Fibroblast of the aortic adventitia (primary cell): ENCODE results near the gene COL13A1. TPM values are rescaled to one million over a fixed set of nuclear protein-coding genes. Genes with fewer than 3 reads are reported as not detected.

ENCODE experiments used
- DNase-seq: peaks from one replicate; pipeline ENCODE4 v3.0.0-alpha.2; 2010; ENCODE audit warnings: low read depth
- H3K4me3 ChIP-seq: 2 replicates; pipeline ENCODE4 v1.5.1; 2011; ENCODE audit warnings: low read depth, mild to moderate bottlenecking, control low read depth, low read length, moderate library complexity
- total RNA-seq: library from RNA; depleted of rRNA; stranded (reverse); fragments of >200 nt; gene quantifications from 2 replicates; pipeline ENCODE4 v1.2.3, GENCODE V29; 2012; ENCODE audit warnings: low replicate concordance
- TF ChIP-seq, protein P1 (sequence below): IDR thresholded peaks from 2 replicates; pipeline ENCODE4 v1.5.1; 2011; ENCODE audit warnings: mild to moderate bottlenecking, low read length, control low read depth, inconsistent platforms; ENCODE audit not compliant: insufficient read depth

COL13A1 gene
- total RNA-seq, 1 donor, result 10.7 TPM

DNA sequence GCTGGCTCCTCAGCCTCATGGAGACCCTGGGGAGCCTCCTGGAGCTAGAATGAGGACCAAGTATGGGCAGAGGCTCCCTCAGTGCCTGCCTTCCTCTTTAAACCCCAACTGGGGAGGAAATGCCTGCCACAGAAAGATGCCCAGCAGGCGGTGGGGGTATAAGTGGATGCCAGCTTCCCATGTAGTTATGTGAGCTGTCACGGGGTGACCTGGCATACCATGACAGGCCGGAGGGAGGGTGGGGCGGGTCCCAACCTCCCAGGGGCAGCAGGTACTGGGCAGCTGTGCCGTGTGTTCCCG, 35.0 kb downstream of the COL13A1 start:
- TF ChIP-seq, protein P1, sequence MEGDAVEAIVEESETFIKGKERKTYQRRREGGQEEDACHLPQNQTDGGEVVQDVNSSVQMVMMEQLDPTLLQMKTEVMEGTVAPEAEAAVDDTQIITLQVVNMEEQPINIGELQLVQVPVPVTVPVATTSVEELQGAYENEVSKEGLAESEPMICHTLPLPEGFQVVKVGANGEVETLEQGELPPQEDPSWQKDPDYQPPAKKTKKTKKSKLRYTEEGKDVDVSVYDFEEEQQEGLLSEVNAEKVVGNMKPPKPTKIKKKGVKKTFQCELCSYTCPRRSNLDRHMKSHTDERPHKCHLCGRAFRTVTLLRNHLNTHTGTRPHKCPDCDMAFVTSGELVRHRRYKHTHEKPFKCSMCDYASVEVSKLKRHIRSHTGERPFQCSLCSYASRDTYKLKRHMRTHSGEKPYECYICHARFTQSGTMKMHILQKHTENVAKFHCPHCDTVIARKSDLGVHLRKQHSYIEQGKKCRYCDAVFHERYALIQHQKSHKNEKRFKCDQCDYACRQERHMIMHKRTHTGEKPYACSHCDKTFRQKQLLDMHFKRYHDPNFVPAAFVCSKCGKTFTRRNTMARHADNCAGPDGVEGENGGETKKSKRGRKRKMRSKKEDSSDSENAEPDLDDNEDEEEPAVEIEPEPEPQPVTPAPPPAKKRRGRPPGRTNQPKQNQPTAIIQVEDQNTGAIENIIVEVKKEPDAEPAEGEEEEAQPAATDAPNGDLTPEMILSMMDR, result no peak
- DNase-seq, result no peak
- H3K4me3 ChIP-seq, result no peak overlapping the region

DNA sequence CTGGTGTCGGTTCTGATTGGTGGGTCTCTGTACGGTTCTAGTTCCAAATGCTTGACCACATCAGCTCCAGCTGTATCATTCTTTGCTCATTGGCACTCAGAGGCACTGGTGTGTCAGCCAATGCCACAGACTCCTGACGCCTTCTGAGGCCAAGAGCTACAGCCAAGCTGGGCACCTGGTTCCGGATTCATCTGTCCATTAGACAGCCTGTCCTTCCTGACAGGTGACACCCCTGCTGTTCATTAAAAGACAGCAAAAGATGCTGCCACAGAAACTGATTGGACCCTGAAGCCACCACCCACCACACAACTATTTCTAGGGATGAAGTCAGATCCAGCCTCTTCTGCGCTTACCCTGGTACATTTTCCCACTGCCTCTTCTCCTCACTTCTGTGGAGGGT, 35.6 kb downstream of the COL13A1 start:
- no peak overlapping the region for H3K4me3 ChIP-seq
- TF ChIP-seq, protein P1, result no peak
- DNase-seq, result no peak

DNA sequence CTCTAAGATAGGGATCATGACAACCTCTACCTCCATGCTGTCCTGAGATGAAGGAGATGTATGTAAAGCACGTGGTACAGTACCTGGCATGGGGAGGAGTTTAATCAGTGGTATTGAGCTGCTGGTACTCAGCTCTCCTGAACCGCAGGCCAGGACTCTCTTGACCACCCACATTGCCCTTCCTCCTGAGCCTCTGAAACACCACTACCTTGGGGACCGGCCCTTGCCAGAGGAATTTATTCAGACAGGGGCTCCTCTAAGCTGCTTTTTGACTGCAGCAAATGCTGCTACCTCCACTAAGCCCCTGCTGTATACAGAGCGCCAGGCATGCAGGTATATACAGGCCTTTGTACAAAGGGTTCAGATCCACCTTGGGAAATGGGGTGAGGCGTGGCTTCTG, 36.7 kb downstream of the COL13A1 start:
- no peak for DNase-seq
- TF ChIP-seq, protein P1, result no peak
- no peak overlapping the region for H3K4me3 ChIP-seq

DNA sequence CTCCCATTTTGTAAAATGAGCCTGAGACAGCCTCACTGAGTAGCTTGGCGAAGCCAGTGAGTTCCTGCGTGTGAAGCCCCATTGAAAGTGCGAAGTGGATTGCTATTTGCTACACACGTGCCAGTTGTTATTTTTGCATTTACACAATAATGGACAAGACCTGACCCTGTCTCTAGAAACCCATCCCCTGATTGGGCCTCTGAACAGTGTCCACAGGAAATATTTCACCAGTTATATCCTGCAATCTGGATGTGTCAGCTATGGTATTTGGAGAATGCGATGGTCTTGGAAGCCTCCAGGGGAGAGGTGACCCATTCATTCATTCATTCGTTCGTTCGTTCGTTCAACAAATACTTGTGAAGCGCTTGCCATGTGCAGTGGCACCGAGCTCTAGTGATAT, 37.1 kb downstream of the COL13A1 start:
- DNase-seq, result no peak
- TF ChIP-seq, protein P1, result no peak
- H3K4me3 ChIP-seq, result no peak overlapping the region

DNA sequence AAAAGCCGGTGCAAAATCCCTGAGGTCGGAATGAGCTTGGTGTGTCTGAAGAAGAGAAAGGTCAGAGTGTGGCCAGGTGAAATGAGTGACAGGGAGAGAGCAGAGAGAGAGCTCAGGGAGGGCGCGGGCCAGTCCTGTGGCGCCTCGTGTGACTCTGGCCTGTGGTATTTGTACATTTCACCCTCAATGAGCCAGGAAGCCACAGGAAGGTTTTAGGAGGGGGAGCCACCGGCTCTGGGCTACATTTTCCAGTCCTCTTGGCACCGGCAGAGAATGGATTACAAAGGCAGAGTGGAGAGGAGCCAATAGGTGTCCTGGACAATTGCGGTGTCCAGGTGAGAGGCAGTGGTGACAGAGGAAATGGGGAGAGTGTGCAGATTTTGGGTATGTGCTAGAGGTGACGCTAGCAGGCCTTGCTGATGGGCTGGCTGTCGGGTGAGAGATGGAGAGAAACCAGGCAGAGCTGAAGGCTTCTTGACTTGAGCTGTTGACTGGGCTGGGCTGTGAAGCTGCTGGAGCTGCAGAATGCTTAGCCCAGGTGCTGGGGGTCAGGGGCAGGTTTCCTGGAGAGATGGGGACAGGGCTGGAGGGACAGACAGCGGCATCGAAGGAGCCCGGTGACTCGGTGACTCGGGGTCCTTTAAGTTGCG, 38.1 kb downstream of the COL13A1 start:
- DNase-seq, result no peak
- TF ChIP-seq, protein P1, result no peak
- H3K4me3 ChIP-seq, result no peak overlapping the region

DNA sequence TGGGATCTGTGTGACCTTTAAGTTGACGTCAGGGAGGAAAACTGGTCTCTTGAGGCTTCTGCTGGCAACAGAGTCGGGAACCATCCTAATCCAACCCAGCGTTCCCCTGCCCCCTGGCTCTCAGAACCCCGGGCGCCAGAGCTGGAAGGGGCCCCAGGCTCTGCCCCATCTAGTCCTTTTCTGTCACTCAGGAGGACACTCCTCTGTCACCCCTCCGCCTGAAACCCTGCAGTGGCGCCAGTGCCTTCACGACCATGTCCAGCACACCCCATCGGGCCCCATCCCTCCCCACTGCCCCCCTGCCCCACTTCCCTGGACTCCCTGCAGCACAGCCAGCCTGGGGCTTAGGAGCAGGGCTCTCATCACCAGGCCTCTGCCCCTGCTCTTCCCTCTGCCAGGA, 39.1 kb downstream of the COL13A1 start:
- DNase-seq, result no peak
- TF ChIP-seq, protein P1, result no peak
- no peak overlapping the region for H3K4me3 ChIP-seq

DNA sequence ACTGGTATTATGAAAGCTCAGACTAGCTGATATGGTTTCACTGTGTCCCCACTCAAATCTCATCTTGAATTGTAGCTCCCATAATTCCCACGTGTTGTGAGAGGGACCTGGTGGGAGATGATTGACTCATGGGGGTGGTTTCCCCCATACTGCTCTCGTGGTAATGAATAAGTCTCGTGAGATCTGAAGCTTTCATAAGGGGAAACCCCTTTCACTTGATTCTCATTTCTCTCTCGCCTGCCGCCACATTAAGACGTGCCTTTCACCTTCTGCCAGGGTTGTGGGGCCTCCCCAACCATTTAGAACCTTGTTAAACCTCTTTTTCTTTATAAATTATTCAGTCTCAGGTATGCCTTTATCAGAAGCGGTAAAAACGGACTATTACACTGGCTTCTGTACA, 40.3 kb downstream of the COL13A1 start:
- H3K4me3 ChIP-seq, result no peak overlapping the region
- DNase-seq, result no peak
- TF ChIP-seq, protein P1, result no peak
